DMS153 (cell line): ENCODE measurements around the gene RGS11.

ENCODE experiments used
- DNase-seq: peaks from one replicate; lab custom pipeline; 2025; lab: John Stamatoyannopoulos, UW

Gene RGS11

GRCh38 chr16:296806-297510, 21.2 kb upstream of the RGS11 start:
- no peak for DNase-seq

DNA sequence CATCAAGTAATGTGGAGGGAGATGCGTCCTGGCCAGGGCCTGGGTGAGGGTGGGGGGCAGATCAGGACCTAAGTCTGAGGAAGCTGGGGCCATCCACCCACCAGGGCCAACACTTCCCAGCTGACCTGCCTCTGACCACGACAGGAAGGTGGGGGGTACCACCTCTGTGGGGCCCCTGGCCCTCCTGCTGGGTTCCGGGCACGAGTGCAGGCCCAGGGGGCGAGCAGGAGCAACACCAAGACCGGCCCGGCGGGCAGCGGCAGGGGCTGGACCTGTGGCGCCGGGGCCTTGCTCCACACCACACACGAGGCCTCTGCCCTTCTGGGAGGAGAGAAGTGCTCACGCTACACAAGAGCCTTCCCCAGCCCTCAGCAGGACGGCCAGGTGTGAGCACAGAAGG, 20.5 kb upstream of the RGS11 start:
- DNase-seq: no peak

GRCh38 chr16:293043-293775, 17.5 kb upstream of the RGS11 start:
- DNase-seq: no peak

- DNase-seq: no peak
These were observed 15.8 kb upstream of the RGS11 start for GRCh38 chr16:291539-291938.

GRCh38 chr16:290681-291405, 15.1 kb upstream of the RGS11 start:
- no peak for DNase-seq

GRCh38 chr16:290015-290680, 14.4 kb upstream of the RGS11 start:
- no peak for DNase-seq

DNA sequence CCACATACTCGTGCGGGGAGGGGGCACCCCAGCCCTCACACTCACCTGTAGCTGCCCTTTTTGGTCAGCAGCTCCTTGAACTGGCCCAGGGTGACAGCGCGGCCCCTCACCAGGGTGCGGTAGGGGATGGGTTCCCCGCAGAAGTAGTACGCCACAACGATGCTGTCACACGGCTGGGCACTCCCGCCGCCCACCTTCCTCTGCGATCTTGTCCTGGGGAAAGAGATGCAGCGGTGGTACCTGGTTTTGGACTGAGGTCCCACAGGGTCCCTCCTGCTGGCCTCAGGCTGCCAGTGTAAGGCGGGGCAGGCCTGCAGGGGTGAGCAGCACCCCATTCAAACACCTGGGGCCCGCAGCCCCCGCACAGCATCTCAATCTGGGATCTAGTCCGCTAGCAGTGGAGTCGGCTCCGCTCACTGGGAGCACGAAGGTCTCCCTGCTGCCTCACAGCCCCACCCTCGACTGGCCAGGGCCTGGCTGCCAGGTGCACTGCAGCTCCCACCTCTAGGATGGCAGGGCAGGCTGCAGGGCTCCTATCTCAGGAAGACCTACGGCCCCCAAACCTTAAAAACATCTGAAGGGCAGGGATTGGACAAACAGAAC, 13.8 kb upstream of the RGS11 start:
- no peak for DNase-seq

GRCh38 chr16:287981-288920, 12.5 kb upstream of the RGS11 start:
- DNase-seq: no peak

GRCh38 chr16:287298-287811, 11.6 kb upstream of the RGS11 start:
- DNase-seq: peak; percentile 86

GRCh38 chr16:286491-287297, 10.9 kb upstream of the RGS11 start:
- DNase-seq: no peak

GRCh38 chr16:285146-286055, 9.7 kb upstream of the RGS11 start:
- DNase-seq: no peak

- DNase-seq: no peak
These were observed 8.7 kb upstream of the RGS11 start for GRCh38 chr16:284204-285120.

GRCh38 chr16:283033-283805, 7.5 kb upstream of the RGS11 start, which contains the start of gene PDIA2:
Gene PDIA2, plus strand, starts transcription at chr16:283164. Its CDS starts 6 bp downstream, at chr16:283170.
- DNase-seq: no peak

- DNase-seq: no peak
These were observed 6.7 kb upstream of the RGS11 start for GRCh38 chr16:282491-282890.

GRCh38 chr16:281660-282255, 6.0 kb upstream of the RGS11 start:
- DNase-seq: no peak

DNA sequence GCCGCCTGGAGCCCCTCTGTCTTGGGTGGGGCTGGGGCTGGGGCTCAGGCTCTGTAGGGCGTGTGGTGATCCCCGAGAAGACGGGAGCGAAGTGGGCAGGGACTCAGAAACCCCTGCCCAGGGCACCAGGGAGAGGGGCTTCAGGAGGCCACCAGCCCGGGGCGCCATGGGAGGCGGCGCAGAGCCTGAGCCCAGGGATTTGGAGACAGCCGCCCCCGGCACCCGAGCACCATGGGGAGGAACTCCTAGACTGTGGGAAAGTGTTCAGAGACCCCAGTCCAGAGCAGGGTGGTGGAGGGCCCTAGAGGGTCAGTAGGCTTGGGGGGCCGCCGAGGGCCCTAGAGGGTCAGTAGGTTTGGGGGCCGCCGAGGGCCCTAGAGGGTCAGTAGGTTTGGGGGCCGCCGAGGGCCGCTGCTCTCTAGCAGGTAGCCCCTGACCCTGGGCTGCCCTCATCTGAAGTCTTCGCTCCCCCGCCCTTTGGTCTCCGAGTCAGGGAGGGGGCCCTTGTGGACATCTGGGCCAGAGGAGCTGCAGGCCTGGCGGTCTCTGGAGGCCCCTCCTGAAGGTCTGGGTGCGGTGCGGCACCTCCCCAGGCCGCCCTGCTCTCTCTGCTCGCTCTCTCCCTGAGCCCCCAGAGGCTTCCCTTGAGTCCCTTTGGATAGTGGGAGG, 5.4 kb upstream of the RGS11 start:
- DNase-seq: no peak
